Measurements from ENCODE around the gene ATP13A1.
"Not testable (repeated sequence)": the region's sequence is repeated elsewhere in the genome, so short reads cannot be mapped to it uniquely, and the experiment has no call there.

Gene ATP13A1

GRCh38 chr19:19618219-19619051 is 45.0 kb downstream of the ATP13A1 start, which contains the start of gene PBX4:
Gene PBX4, minus strand, starts transcription at chr19:19618687. Its CDS starts 58 bp downstream, at chr19:19618629.
- peak; percentile 99 for DNase-seq

DNA sequence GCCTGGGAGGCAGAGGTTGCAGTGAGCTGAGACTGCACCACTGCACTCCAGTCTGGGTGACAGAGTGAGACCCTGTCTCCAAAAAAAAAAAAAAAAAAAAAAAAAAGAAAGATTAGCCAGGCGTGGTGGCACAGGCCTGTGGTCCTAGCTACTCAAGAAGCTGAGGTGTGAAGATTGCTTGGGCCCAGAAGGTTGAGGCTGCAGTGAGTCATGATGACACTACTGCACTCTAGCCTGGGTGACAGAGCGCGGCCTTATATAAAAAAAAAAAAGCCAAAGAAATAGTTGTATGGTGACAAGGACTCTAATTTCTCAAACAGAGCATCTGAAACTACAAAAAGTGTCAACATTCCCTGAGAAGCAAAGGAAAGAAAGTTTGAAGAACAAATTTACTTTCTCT is 48.4 kb downstream of the ATP13A1 start:
- DNase-seq = peak; percentile 65

GRCh38 chr19:19613506-19613905 is 50.0 kb downstream of the ATP13A1 start:
- DNase-seq = no peak

DNA sequence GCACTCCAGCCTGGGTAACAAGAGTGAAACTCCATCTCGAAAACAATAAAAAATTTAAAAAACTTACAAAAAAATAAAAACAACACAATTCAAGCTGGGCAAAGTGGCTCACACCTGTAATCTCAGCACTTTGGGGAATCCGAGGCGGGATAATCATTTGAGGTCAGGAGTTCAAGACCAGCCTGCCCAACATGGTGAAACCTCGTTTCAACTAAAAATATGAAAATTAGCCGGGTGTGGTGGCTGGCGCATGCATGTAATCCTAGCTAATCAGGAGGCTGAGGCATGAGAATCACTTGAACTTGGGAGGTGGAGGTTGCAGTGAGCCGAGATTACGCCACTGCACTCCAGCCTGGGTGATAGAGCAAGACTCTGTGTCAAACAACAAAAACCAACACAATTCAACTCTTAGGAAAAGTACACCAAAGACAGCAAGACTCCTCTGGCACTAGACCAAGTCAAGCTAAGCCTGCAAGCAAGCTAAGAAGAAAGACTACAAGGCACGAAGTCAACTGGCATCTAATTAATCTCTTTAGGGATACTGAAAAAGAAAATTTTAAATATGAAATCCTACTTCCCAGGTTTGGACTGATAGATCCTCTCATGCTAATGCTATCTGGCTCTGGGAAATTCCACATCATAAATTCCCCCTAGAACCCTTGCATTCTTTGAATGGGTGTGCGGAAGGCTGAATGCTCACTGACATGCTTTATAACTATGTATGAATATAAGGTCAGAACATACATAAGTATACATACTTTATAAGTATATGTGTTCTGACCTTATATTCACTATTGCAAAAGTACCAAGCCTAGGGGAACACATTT is 52.9 kb downstream of the ATP13A1 start:
- DNase-seq = no peak

DNA sequence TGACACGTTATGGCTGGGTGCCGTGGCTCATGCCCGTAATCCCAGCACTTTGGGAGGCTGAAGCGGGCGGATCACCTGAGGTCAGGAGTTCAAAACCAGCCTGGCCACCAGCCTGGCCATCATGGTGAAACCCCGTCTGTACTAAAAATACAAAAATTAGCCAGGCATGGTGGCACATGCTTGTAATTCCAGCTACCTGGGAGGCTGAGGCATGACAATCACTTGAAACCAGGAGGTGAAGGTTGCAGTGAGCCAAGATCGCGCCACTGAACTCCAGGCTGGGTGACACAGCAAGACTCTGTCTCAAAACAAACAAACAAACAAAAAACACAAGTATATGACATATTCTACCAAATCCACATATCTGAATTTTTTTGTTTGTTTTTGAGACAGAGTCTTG is 56.8 kb downstream of the ATP13A1 start:
- not testable (repeated sequence) for DNase-seq

DNA sequence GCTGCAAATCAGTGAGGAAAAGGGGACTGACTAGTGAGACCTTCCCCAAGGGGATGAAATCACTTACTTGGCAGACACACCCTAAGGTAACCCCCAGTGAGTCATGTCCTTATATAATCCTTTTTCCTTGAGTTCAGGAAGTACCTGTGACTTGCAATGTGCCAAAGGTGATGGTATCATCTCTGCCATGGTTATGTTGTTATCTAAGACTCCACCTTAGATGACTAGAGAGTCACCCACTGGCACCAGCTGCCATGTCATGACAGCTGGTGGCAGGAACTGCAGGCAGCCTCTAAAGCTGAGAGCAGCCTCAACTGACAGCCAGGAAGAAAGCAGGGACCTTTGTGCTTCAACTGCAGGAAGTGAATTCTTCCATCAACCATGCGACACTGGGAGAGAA is 57.5 kb downstream of the ATP13A1 start:
- peak; percentile 44 for DNase-seq

DNA sequence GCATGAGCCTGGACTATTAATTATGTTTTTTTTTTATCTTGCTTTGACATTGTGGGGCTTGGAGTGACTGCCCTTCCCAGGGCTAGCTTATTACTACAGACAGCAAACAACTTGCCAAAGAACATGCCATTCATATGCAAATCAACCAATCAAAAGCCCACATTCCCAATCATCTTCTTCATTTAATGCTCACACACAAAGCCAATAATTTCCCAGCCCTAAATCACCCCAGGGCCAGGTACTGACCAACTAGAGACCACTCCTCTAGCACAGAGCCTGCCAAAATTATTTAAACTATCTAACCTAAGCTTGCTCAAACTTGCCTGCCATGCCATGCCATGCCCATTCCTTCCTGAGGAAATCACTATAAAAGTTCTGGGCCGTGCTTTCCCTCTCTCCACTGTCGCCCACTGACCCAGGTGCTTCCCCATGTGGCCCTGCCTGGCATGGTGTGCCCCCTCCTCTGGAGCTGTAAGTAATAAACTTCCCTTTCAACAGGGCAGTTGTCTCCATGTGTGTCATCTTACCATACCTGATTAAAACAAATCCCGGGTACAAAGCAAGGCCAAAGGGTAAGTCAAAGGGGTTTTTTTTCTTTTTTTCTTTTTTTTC is 60.7 kb downstream of the ATP13A1 start:
- no peak for DNase-seq

GRCh38 chr19:19602136-19602712 is 61.3 kb downstream of the ATP13A1 start:
- DNase-seq = peak; percentile 20

DNA sequence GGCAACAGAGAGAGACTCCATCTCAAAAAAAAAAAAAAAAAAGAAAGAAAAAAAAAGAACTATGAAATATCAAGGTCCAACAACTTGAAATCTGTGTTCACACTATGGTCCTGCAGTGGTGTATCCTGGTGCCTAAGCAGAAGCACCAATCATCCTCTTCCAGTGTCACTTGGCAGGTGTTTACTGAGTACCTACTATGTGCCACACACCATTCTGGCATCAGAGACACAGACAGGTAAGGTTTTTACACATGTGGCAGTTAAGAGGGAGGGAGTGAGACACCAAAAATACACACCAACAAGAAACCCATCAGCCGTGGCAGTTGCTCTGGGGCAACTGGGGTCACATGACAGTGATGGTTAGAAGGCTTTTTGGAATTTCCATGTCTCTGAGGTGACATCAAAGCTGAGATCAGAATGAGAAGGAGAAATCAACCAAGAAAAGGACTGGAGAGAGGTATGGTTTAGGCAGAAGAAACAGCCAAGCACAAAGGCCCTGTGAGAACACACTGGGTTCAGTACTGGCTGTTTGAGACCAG is 62.6 kb downstream of the ATP13A1 start:
- no peak for DNase-seq

GRCh38 chr19:19598728-19599451 is 64.6 kb downstream of the ATP13A1 start:
- peak; percentile 79 for DNase-seq

- peak; percentile 70 for DNase-seq
These were observed 65.6 kb downstream of the ATP13A1 start for GRCh38 chr19:19597809-19598306.
